GM19193 (cell line): Measurements from ENCODE around the gene SUPT3H.

ENCODE experiments used
- POLR2A ChIP-seq: IDR thresholded peaks from 4 replicates; pipeline ENCODE4 v1.6.1; 2011; ENCODE audit not compliant: insufficient read depth, insufficient read length; ENCODE audit errors: extremely low read depth

Gene SUPT3H

DNA sequence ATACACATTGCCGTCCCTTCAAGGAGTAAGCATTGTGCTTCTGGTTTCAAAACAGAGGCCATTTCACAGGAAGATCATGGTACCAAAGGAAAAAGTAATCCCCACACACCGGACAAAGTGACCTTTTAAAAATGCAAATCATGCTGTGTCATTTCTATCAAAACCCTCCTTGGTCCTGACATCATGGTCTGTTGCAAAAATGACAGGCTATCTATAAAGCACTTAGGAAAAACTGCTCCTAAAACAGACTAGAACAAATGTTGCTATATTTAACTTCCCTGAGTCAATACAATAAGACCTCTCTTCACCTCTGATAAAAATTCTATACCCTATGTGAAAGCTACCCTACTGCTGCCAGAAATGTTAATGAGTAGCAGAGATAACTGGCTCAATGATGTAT is 403.2 kb downstream of the SUPT3H start:
- no peak for TF ChIP-seq POLR2A

DNA sequence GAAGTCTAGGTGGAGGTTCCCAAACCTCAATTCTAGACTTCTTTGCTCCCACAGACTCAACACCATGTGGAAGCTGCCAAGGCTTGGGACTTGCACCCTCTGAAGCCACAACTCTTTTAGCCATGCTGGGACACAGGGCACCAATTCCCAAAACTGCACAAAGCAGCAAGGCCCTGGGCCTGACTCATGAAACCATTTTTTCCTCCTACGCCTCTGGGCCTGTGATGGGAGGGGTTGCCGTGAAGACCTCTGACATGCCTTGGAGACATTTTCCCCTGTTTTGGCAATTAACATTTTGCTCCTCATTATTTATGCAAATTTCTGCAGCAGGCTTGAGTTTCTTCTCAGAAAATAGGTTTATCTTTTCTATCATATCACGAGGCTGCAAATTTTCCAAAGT is 405.0 kb downstream of the SUPT3H start:
- no peak for TF ChIP-seq POLR2A

- no peak for TF ChIP-seq POLR2A
These were observed 408.1 kb downstream of the SUPT3H start for GRCh38 chr6:44969446-44970185.

- TF ChIP-seq POLR2A: no peak
These were observed 410.3 kb downstream of the SUPT3H start for GRCh38 chr6:44967481-44967880.

GRCh38 chr6:44966449-44967092 is 411.2 kb downstream of the SUPT3H start:
- no peak for TF ChIP-seq POLR2A

DNA sequence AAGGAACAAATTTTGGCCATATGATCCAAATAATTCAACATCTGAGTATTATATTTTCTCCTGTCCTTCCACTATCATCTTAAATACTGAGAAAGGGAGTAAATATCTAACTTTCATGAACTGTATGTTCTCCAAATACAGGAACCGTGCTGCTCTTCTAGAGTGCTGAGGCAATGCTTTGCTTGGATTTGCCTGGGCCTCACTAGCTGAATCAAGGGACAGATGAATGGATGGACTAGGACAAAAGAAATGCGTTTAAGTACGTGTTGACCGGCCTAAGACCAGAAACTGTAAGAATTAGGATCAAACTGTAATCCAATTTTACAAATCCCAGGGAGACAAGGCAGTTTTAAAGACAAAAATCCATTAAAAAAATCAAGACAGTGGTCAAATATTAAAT is 412.0 kb downstream of the SUPT3H start:
- TF ChIP-seq POLR2A: no peak

GRCh38 chr6:44960898-44961297 is 416.8 kb downstream of the SUPT3H start:
- no peak for TF ChIP-seq POLR2A

- no peak for TF ChIP-seq POLR2A
These were observed 418.1 kb downstream of the SUPT3H start for GRCh38 chr6:44959651-44960050.

GRCh38 chr6:44957156-44957555 is 420.6 kb downstream of the SUPT3H start:
- TF ChIP-seq POLR2A: no peak

DNA sequence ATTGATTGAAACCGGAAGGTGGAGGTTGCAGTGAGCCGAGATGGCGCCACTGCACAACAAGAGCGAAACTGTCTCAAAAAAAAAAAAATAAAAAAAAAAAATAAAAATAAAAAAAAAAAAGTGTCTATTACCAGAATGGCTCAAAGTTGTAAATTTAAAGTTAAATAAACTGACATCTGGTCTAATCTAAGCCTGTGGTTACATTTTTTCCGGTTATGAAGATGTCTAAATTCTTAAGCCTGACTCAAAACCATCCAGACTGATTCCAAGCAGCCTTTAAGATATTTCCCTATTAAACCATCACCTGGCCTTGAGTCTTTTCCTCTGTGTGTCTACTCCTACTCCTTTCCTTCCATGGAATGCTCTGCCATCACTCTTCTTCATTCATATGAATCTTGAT is 421.3 kb downstream of the SUPT3H start:
- no peak for TF ChIP-seq POLR2A

DNA sequence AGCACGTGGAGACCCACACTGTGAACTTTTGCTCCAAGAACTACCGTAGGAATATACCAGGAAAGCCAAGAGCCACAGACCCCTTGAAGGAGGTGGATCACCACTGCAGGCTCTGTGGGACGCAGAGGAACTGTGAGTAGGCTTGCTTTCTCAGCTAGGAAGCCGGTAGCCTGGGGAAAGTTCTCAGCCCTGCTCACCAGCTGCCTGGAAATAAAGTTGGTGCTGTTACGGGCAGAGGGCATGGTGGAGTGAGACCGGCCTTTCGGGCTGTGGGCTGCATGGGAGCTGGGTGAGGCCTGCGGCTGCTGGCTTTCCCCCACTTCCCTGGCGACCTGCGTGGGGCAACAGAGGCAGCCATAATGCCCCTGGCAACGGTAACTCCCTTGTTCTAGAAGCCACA is 422.6 kb downstream of the SUPT3H start:
- TF ChIP-seq POLR2A: no peak

- no peak for TF ChIP-seq POLR2A
These were observed 423.5 kb downstream of the SUPT3H start for GRCh38 chr6:44954281-44954680.

DNA sequence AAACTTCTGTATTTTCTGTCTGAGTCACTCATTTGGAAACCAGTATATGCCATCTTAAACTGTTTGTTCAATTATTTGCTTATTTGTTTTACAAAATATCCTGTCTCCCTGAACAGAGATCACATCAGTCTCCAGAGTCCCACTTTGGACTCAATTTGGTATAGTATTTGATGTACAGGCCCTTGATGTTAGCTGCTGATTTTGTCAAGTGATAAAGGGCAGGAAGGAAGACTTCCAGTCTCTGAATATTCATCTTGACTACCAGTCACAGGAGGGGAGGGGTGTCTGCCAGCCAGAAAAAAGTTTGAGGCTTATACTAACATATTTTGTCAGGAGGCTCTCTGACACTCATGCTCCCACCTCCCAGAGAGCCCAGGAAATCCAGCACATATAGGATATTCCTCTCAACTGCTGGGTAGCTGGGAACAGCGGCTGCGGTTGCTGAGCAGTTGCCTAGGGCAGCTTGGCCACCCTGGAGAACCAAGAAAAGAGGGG is 426.4 kb downstream of the SUPT3H start:
- TF ChIP-seq POLR2A: no peak

DNA sequence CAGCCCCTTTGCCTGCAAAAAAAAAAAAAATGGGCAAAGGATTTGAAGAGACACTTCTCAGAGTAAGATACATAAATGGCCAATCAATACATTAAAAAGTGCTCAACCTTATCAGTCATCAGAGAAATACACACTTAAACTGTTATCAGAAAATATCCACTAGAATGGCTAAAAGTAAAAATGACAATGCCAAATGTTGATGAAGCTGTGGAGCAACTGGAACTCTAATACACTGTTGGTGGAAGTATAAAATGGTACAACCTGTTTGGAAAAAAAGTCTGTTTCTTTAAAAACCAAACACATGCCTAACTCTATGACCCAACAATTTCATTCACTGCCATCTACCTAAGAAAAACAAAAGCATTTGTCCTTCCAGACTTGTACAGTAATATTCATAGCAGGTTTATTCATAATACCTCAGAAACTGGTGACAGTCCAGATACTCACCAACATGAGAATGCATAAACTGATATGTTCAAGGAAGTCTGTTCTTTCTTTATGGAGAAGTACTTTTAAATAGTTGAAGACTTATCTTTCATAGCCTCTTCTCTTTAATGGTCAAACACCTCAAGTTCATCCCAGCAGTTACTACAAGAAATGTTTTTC is 428.0 kb downstream of the SUPT3H start:
- TF ChIP-seq POLR2A: no peak

- no peak for TF ChIP-seq POLR2A
These were observed 434.2 kb downstream of the SUPT3H start for GRCh38 chr6:44943541-44943940.

DNA sequence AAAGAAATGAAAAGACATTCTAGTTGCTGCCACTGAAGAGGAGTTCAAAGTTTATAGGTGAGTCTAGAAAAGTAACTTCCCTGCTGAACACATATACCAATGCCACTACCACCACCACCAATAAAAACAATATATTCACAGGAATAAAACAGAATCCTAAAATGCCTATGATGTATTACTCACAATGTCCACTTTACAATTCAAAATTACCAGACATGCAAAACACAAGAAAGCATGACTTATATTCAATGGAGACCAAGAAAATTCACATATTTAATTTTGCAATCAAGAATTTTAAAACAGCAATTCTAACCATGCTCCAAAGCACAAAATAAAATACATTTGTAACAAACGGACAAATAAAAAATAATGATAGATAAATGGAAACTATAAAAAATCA is 434.9 kb downstream of the SUPT3H start:
- TF ChIP-seq POLR2A: no peak
